PFSK-1 (cell line): ENCODE measurements around the gene DIP2C.

Experiments used
- FOXP2 ChIP-seq: optimal IDR thresholded peaks from 2 replicates; pipeline ENCODE3; 2011; ENCODE audit warnings: borderline replicate concordance, control low read depth, inconsistent platforms; ENCODE audit not compliant: insufficient read depth; ENCODE audit errors: extremely low read length, extremely low read depth
- POLR2AphosphoS5 ChIP-seq: IDR thresholded peaks from 2 replicates; pipeline ENCODE4 v1.6.1; 2012; ENCODE audit warnings: low read depth, mild to moderate bottlenecking, control low read depth, low read length, moderate library complexity
- REST ChIP-seq, 2 experiments: IDR thresholded peaks; 2 replicates each; pipeline versions ENCODE4 v1.6.1 to v1.8.0; 2011 to 2012; ENCODE audit warnings: low read depth in 2 of 2, low read length in 2 of 2, control low read depth in 1 of 2, inconsistent platforms in 1 of 2, mild to moderate bottlenecking in 1 of 2, moderate library complexity in 1 of 2; ENCODE audit not compliant: insufficient read depth in 1 of 2
- SIN3A ChIP-seq: IDR thresholded peaks from 2 replicates; pipeline ENCODE4 v1.6.1; 2012; ENCODE audit warnings: mild to moderate bottlenecking, low read length, moderate library complexity, borderline replicate concordance; ENCODE audit not compliant: insufficient read depth
- TAF1 ChIP-seq: IDR thresholded peaks from 2 replicates; pipeline ENCODE4 v1.6.1; 2012; ENCODE audit warnings: low read length, control low read depth, borderline replicate concordance; ENCODE audit not compliant: insufficient read depth

Gene DIP2C

GRCh38 chr10:429696-430095 lies 259.8 kb downstream of the DIP2C start:
- TF ChIP-seq SIN3A (no peak), FOXP2 (no peak), REST (IDR thresholded peaks at IDR 0.05; ENCODE audit: insufficient read depth in 1 of 2, low read depth in 2 of 2, low read length in 2 of 2) (no peak), POLR2AphosphoS5 (no peak), TAF1 (no peak)

GRCh38 chr10:427761-428519 lies 261.5 kb downstream of the DIP2C start:
- no peak for TF ChIP-seq FOXP2
- no peak for TF ChIP-seq REST (IDR thresholded peaks at IDR 0.05; ENCODE audit: insufficient read depth in 1 of 2, low read depth in 2 of 2, low read length in 2 of 2)
- no peak for TF ChIP-seq TAF1
- no peak for TF ChIP-seq SIN3A
- TF ChIP-seq POLR2AphosphoS5 = no peak

- TF ChIP-seq TAF1 (no peak), SIN3A (no peak), FOXP2 (no peak), REST (IDR thresholded peaks at IDR 0.05; ENCODE audit: insufficient read depth in 1 of 2, low read depth in 2 of 2, low read length in 2 of 2) (no peak), POLR2AphosphoS5 (no peak)
These were observed 266.3 kb downstream of the DIP2C start for GRCh38 chr10:423178-423577.

- no peak for TF ChIP-seq SIN3A
- TF ChIP-seq FOXP2 = no peak
- TF ChIP-seq TAF1 = no peak
- no peak for TF ChIP-seq REST (IDR thresholded peaks at IDR 0.05; ENCODE audit: insufficient read depth in 1 of 2, low read depth in 2 of 2, low read length in 2 of 2)
- no peak for TF ChIP-seq POLR2AphosphoS5
These were observed 266.8 kb downstream of the DIP2C start for GRCh38 chr10:422675-423074.
